K562 (cell line): ENCODE data around the gene HES6. TPM values are rescaled to one million over a fixed set of nuclear protein-coding genes. Genes with fewer than 3 reads are reported as not detected.

Experiments used
- ARID1B ChIP-seq: fragments of 450-650 bp; IDR thresholded peaks from 2 replicates; pipeline ENCODE4 v1.6.1; 2016; ENCODE audit warnings: antibody characterized with exemption, mild to moderate bottlenecking, inconsistent platforms
- DNMT1 ChIP-seq: fragments of 450-650 bp; IDR thresholded peaks from 2 replicates; pipeline ENCODE4 v1.6.1; 2016; ENCODE audit warnings: antibody characterized with exemption, mild to moderate bottlenecking
- GTF2E2 ChIP-seq: fragments of 200-800 bp; sonication (Bioruptor generic); IDR thresholded peaks from 2 replicates; pipeline ENCODE4 v1.6.1; 2016; ENCODE audit warnings: missing genetic modification characterization, missing compliant biosample characterization
- KLF13 ChIP-seq: fragments of 450-650 bp; IDR thresholded peaks from 2 replicates; pipeline ENCODE4 v1.6.1; 2016; ENCODE audit warnings: missing genetic modification characterization, low read depth, mild to moderate bottlenecking, missing compliant biosample characterization, moderate library complexity, borderline replicate concordance
- NBN ChIP-seq: fragments of 450-650 bp; IDR thresholded peaks from 2 replicates; pipeline ENCODE4 v1.6.1; 2016; ENCODE audit warnings: low read depth, mild to moderate bottlenecking
- XRCC4 ChIP-seq: IDR thresholded peaks from one replicate; pipeline ENCODE4 v1.6.1; 2011; ENCODE audit not compliant: insufficient read depth, insufficient read length; ENCODE audit errors: extremely low read depth
- ZNF140 ChIP-seq: fragments of 250-450 bp; sonication (Bioruptor Pico); IDR thresholded peaks from 2 replicates; pipeline ENCODE4 v1.8.0; 2021; ENCODE audit warnings: moderate library complexity, mild to moderate bottlenecking, inconsistent platforms
- polyA plus RNA-seq, 8 experiments: library from polyadenylated mRNA; depleted of rRNA in 4 of 8; stranded (reverse) in 5 of 8; unstranded in 3 of 8; fragments of >200 nt; fragmentation: Nextera tagmentation in 2 of 8; fragmentation: Illumina TruSeq in 1 of 8; extraction: Ambion mirVana in 2 of 8; extraction: Trizol in 1 of 8; gene quantifications; 2 replicates each; pipeline versions ENCODE4 v1.2.1 to v1.2.3, GENCODE V29; 2011 to 2014; ENCODE audit warnings: inconsistent platforms in 1 of 8, missing spikeins in 1 of 8
- total RNA-seq, 7 experiments: library from RNA; depleted of rRNA in 6 of 7; stranded (reverse); fragments of >200 nt in 6 of 7; fragmentation: Illumina TruSeq in 2 of 7; extraction: Trizol in 2 of 7; gene quantifications; 2 replicates each; pipeline versions ENCODE4 v1.2.1 to v1.2.3, GENCODE V29; 2011 to 2021; ENCODE audit warnings: low replicate concordance in 1 of 7
- TF ChIP-seq, protein P1 (sequence below), 2 experiments: IDR thresholded peaks in 1 of 2; conservative IDR thresholded peaks in 1 of 2; 2 replicates each; pipeline ENCODE4 v1.6.1; 2016; ENCODE audit warnings: low read depth in 2 of 2, mild to moderate bottlenecking in 1 of 2, missing compliant biosample characterization in 1 of 2, missing genetic modification characterization in 1 of 2, moderate library complexity in 1 of 2
- TF ChIP-seq, protein P2 (sequence below), 3 experiments: fragments of 200-800 bp in 1 of 3; fragments of 250-450 bp in 1 of 3; fragments of 450-650 bp in 1 of 3; sonication (Bioruptor Pico) in 1 of 3; sonication (Bioruptor generic) in 1 of 3; formaldehyde crosslinking in 1 of 3; IDR thresholded peaks; 2 replicates each; pipeline versions ENCODE4 v1.6.1 to v1.8.0; 2016 to 2022; ENCODE audit warnings: mild to moderate bottlenecking in 2 of 3, missing genetic modification characterization in 2 of 3, missing compliant biosample characterization in 1 of 3, moderate library complexity in 1 of 3
- TF ChIP-seq, protein P3 (sequence below): sonication (generic); formaldehyde crosslinking; IDR thresholded peaks from 2 replicates; pipeline ENCODE4 v1.8.1; 2023; ENCODE audit warnings: mild to moderate bottlenecking, missing genetic modification reagents
- TF ChIP-seq, protein P4 (sequence below): fragments of 250-450 bp; sonication (Bioruptor Pico); IDR thresholded peaks from 2 replicates; pipeline ENCODE4 v1.4.0; 2020

HES6 gene
- total and polyA plus RNA-seq, 9 of the 15 experiments (the other 6 are each of a cell fraction or from before 2014, with no cell fraction given): 6.2 to 133 (median 29.2) TPM

DNA sequence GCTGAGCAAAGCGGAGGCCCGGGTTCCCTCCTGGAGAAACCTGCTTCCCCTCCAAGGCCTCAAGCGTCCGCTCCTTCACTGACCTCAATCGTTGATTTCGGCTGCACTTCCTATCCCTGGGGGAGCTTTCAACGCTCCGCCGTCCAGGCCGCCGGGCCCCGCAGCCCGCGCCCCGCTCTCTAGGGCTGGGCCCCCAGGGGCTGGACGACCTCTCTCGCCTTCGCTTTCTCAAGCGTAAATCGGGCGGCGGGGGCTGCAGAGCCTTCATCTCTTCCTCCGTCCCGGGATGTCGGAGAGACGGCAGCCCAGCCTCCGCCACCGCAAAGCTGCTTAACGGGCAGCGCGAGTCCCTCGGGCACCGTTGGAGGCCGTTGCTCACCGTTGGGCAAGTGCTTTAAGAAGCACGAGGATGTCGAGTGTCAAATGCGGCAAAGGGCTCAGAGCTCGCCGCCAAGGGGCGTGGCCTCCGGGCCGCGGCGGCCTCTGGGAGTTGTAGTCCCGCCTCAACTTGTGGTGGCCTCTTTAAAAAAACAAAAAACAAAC, 8.5 kb downstream of the HES6 start (continued):
- TF ChIP-seq, protein P1, sequence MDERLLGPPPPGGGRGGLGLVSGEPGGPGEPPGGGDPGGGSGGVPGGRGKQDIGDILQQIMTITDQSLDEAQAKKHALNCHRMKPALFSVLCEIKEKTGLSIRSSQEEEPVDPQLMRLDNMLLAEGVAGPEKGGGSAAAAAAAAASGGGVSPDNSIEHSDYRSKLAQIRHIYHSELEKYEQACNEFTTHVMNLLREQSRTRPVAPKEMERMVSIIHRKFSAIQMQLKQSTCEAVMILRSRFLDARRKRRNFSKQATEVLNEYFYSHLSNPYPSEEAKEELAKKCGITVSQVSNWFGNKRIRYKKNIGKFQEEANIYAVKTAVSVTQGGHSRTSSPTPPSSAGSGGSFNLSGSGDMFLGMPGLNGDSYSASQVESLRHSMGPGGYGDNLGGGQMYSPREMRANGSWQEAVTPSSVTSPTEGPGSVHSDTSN (CRISPR knock-in tag; IDR thresholded peaks at IDR 0.05; ENCODE audit: low read depth): no peak
- TF ChIP-seq, protein P1 (tag; conservative IDR thresholded peaks at IDR 0.05; ENCODE audit: low read depth): no peak
- TF ChIP-seq ARID1B (no peak), NBN (no peak), GTF2E2 (tag) (no peak), ZNF140 (CRISPR knock-in tag) (no peak), DNMT1 (no peak), XRCC4 (no peak), KLF13 (tag) (no peak)
- TF ChIP-seq, protein P2, sequence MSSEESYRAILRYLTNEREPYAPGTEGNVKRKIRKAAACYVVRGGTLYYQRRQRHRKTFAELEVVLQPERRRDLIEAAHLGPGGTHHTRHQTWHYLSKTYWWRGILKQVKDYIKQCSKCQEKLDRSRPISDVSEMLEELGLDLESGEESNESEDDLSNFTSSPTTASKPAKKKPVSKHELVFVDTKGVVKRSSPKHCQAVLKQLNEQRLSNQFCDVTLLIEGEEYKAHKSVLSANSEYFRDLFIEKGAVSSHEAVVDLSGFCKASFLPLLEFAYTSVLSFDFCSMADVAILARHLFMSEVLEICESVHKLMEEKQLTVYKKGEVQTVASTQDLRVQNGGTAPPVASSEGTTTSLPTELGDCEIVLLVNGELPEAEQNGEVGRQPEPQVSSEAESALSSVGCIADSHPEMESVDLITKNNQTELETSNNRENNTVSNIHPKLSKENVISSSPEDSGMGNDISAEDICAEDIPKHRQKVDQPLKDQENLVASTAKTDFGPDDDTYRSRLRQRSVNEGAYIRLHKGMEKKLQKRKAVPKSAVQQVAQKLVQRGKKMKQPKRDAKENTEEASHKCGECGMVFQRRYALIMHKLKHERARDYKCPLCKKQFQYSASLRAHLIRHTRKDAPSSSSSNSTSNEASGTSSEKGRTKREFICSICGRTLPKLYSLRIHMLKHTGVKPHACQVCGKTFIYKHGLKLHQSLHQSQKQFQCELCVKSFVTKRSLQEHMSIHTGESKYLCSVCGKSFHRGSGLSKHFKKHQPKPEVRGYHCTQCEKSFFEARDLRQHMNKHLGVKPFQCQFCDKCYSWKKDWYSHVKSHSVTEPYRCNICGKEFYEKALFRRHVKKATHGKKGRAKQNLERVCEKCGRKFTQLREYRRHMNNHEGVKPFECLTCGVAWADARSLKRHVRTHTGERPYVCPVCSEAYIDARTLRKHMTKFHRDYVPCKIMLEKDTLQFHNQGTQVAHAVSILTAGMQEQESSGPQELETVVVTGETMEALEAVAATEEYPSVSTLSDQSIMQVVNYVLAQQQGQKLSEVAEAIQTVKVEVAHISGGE (CRISPR knock-in tag; IDR thresholded peaks at IDR 0.05): no peak
- TF ChIP-seq, protein P3, sequence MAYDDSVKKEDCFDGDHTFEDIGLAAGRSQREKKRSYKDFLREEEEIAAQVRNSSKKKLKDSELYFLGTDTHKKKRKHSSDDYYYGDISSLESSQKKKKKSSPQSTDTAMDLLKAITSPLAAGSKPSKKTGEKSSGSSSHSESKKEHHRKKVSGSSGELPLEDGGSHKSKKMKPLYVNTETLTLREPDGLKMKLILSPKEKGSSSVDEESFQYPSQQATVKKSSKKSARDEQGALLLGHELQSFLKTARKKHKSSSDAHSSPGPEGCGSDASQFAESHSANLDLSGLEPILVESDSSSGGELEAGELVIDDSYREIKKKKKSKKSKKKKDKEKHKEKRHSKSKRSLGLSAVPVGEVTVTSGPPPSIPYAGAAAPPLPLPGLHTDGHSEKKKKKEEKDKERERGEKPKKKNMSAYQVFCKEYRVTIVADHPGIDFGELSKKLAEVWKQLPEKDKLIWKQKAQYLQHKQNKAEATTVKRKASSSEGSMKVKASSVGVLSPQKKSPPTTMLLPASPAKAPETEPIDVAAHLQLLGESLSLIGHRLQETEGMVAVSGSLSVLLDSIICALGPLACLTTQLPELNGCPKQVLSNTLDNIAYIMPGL (CRISPR knock-in tag): no peak
- TF ChIP-seq, protein P4, sequence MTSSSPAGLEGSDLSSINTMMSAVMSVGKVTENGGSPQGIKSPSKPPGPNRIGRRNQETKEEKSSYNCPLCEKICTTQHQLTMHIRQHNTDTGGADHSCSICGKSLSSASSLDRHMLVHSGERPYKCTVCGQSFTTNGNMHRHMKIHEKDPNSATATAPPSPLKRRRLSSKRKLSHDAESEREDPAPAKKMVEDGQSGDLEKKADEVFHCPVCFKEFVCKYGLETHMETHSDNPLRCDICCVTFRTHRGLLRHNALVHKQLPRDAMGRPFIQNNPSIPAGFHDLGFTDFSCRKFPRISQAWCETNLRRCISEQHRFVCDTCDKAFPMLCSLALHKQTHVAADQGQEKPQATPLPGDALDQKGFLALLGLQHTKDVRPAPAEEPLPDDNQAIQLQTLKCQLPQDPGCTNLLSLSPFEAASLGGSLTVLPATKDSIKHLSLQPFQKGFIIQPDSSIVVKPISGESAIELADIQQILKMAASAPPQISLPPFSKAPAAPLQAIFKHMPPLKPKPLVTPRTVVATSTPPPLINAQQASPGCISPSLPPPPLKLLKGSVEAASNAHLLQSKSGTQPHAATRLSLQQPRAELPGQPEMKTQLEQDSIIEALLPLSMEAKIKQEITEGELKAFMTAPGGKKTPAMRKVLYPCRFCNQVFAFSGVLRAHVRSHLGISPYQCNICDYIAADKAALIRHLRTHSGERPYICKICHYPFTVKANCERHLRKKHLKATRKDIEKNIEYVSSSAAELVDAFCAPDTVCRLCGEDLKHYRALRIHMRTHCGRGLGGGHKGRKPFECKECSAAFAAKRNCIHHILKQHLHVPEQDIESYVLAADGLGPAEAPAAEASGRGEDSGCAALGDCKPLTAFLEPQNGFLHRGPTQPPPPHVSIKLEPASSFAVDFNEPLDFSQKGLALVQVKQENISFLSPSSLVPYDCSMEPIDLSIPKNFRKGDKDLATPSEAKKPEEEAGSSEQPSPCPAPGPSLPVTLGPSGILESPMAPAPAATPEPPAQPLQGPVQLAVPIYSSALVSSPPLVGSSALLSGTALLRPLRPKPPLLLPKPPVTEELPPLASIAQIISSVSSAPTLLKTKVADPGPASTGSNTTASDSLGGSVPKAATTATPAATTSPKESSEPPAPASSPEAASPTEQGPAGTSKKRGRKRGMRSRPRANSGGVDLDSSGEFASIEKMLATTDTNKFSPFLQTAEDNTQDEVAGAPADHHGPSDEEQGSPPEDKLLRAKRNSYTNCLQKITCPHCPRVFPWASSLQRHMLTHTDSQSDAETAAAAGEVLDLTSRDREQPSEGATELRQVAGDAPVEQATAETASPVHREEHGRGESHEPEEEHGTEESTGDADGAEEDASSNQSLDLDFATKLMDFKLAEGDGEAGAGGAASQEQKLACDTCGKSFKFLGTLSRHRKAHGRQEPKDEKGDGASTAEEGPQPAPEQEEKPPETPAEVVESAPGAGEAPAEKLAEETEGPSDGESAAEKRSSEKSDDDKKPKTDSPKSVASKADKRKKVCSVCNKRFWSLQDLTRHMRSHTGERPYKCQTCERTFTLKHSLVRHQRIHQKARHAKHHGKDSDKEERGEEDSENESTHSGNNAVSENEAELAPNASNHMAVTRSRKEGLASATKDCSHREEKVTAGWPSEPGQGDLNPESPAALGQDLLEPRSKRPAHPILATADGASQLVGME (CRISPR knock-in tag): no peak
